ENCODE data around the gene RTN4R. TPM values are rescaled to one million over a fixed set of nuclear protein-coding genes. Genes with fewer than 3 reads are reported as not detected.

The RTN4R gene
- total and polyA plus RNA-seq, 9 of the 15 experiments (the other 6 are each of a cell fraction or from before 2014, with no cell fraction given), result 0.04 to 2.8 (median 1.4) TPM; not detected in 3

DNA sequence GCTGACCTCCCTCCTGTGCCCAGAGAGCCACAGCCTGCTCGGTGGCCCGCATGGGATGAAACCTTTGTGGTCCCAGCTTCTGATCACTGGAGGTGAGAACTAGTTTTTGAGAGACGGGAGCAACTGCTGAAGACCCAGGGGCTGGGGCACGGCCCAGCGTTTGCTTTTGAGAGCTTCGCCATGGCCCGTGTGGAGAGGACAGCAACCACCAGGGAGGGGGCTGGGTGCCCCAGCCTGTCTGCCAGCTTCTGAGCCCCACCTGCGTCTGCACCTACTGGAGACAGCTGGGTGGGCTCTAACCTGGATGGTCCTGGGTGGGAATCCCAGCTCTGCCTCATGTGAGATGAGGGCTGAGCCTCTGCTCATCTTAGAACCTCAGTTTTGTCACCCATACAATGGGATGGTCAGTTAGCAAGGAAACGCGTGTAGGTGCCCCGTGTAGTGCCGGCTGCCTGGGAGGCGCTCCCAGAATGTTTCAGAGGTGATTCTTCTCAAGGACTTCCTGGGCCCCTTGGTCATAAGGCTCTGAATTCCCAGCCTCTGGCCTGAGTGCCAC, 66.2 kb downstream of the RTN4R start (continued):
- TF ChIP-seq, protein P1, sequence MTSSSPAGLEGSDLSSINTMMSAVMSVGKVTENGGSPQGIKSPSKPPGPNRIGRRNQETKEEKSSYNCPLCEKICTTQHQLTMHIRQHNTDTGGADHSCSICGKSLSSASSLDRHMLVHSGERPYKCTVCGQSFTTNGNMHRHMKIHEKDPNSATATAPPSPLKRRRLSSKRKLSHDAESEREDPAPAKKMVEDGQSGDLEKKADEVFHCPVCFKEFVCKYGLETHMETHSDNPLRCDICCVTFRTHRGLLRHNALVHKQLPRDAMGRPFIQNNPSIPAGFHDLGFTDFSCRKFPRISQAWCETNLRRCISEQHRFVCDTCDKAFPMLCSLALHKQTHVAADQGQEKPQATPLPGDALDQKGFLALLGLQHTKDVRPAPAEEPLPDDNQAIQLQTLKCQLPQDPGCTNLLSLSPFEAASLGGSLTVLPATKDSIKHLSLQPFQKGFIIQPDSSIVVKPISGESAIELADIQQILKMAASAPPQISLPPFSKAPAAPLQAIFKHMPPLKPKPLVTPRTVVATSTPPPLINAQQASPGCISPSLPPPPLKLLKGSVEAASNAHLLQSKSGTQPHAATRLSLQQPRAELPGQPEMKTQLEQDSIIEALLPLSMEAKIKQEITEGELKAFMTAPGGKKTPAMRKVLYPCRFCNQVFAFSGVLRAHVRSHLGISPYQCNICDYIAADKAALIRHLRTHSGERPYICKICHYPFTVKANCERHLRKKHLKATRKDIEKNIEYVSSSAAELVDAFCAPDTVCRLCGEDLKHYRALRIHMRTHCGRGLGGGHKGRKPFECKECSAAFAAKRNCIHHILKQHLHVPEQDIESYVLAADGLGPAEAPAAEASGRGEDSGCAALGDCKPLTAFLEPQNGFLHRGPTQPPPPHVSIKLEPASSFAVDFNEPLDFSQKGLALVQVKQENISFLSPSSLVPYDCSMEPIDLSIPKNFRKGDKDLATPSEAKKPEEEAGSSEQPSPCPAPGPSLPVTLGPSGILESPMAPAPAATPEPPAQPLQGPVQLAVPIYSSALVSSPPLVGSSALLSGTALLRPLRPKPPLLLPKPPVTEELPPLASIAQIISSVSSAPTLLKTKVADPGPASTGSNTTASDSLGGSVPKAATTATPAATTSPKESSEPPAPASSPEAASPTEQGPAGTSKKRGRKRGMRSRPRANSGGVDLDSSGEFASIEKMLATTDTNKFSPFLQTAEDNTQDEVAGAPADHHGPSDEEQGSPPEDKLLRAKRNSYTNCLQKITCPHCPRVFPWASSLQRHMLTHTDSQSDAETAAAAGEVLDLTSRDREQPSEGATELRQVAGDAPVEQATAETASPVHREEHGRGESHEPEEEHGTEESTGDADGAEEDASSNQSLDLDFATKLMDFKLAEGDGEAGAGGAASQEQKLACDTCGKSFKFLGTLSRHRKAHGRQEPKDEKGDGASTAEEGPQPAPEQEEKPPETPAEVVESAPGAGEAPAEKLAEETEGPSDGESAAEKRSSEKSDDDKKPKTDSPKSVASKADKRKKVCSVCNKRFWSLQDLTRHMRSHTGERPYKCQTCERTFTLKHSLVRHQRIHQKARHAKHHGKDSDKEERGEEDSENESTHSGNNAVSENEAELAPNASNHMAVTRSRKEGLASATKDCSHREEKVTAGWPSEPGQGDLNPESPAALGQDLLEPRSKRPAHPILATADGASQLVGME (CRISPR knock-in tag; IDR thresholded peaks at IDR 0.05), result no peak
- TF ChIP-seq, protein P2, sequence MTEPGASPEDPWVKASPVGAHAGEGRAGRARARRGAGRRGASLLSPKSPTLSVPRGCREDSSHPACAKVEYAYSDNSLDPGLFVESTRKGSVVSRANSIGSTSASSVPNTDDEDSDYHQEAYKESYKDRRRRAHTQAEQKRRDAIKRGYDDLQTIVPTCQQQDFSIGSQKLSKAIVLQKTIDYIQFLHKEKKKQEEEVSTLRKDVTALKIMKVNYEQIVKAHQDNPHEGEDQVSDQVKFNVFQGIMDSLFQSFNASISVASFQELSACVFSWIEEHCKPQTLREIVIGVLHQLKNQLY (CRISPR knock-in tag; conservative IDR thresholded peaks at IDR 0.05), result no peak
- 0 out of 2 replicates have a peak, but pooled peaks have one; percentile 66 for TF ChIP-seq PTBP1 (IDR thresholded peaks at IDR 0.05; ENCODE audit: low read depth, low read length)
- TF ChIP-seq HMGN3 (IDR thresholded peaks at IDR 0.05; ENCODE audit: borderline replicate concordance, extremely low read depth, insufficient read length, low read depth, low read length), result peak; percentile 71
- no peak for TF ChIP-seq POU5F1 (IDR thresholded peaks at IDR 0.05; ENCODE audit: borderline replicate concordance, low read depth, low read length, partially characterized antibody)
- no peak for TF ChIP-seq PCBP1 (IDR thresholded peaks at IDR 0.05; ENCODE audit: low read depth, low read length, poor library complexity, severe bottlenecking)
- TF ChIP-seq, protein P3, sequence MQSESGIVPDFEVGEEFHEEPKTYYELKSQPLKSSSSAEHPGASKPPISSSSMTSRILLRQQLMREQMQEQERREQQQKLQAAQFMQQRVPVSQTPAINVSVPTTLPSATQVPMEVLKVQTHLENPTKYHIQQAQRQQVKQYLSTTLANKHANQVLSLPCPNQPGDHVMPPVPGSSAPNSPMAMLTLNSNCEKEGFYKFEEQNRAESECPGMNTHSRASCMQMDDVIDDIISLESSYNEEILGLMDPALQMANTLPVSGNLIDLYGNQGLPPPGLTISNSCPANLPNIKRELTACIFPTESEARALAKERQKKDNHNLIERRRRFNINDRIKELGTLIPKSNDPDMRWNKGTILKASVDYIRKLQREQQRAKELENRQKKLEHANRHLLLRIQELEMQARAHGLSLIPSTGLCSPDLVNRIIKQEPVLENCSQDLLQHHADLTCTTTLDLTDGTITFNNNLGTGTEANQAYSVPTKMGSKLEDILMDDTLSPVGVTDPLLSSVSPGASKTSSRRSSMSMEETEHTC (IDR thresholded peaks at IDR 0.05), result no peak

Data from K562 (cell line).